Heart right ventricle (tissue), 16 donors: ENCODE measurements around the gene AP5Z1. TPM values are rescaled to one million over a fixed set of nuclear protein-coding genes. Genes with fewer than 3 reads are reported as not detected.

Experiments
- ATAC-seq, 8 donors: fragments of 200-7000 bp; cut with Tn5 transposase; one replicate each; pipeline ENCODE4 v1.9.1; 2020; ENCODE audit warnings: mild to moderate bottlenecking in 8 of 8, moderate library complexity in 8 of 8, moderate number of reproducible peaks in 1 of 8
- DNase-seq, 2 donors: peaks; one replicate each; pipeline ENCODE4 v3.0.0-alpha.2; 2020
- H3K27ac ChIP-seq, 10 donors: fragments of 200-600 bp; sonication (generic) in 2 of 10; one replicate each; pipeline versions ENCODE4 v1.5.0 to v1.8.0; 2020 to 2022; ENCODE audit warnings: mild to moderate bottlenecking in 3 of 10
- H3K27me3 ChIP-seq, 7 donors: fragments of 200-600 bp; one replicate each; pipeline ENCODE4 v1.8.0; 2021 to 2022; ENCODE audit warnings: mild to moderate bottlenecking in 2 of 7
- H3K36me3 ChIP-seq, 9 donors: fragments of 200-600 bp; sonication (generic) in 1 of 9; one replicate each; pipeline versions ENCODE4 v1.5.0 to v1.8.0; 2020 to 2022; ENCODE audit warnings: mild to moderate bottlenecking in 2 of 9
- H3K4me1 ChIP-seq, 9 donors: fragments of 200-600 bp; sonication (generic) in 1 of 9; one replicate each; pipeline versions ENCODE4 v1.5.0 to v1.8.0; 2020 to 2022; ENCODE audit warnings: mild to moderate bottlenecking in 4 of 9
- H3K4me3 ChIP-seq, 10 donors: fragments of 200-600 bp; sonication (generic) in 2 of 10; one replicate each; pipeline versions ENCODE4 v1.5.0 to v1.8.0; 2020 to 2022; ENCODE audit warnings: mild to moderate bottlenecking in 7 of 10, moderate library complexity in 2 of 10
- H3K9me3 ChIP-seq, 11 donors: fragments of 200-600 bp in 10 of 11; sonication (generic) in 2 of 11; one replicate each; pipeline versions ENCODE4 v1.5.0 to v1.8.0; 2013 to 2022; ENCODE audit warnings: mild to moderate bottlenecking in 2 of 11, control low read depth in 1 of 11, moderate library complexity in 1 of 11
- CTCF ChIP-seq, 9 donors: fragments of 200-600 bp; sonication (generic) in 2 of 9; IDR thresholded peaks; one replicate each; pipeline versions ENCODE4 v1.5.0 to v1.8.0; 2021 to 2022; ENCODE audit warnings: antibody characterized with exemption in 9 of 9, mild to moderate bottlenecking in 5 of 9, moderate library complexity in 1 of 9
- WGBS, 2 donors: extraction: QIAGEN DNeasy Blood & Tissue Kit; methylation state at CpG; one replicate each; pipeline ENCODE4 v1.1.7; 2013; ENCODE audit warnings: inconsistent platforms in 1 of 2; 5-methylcytosine and 5-hydroxymethylcytosine counted together
- intact Hi-C, 10 donors: fragments of 100-400 bp; cut with DNase I; formaldehyde crosslinking; loops; one replicate each; pipeline versions ENCODE4 v1.11.1 to v1.14.2; 2022
- polyA plus RNA-seq, 2 donors: library from polyadenylated mRNA; stranded (reverse); fragments of 200-250 nt; gene quantifications; one replicate each; pipeline ENCODE4 v1.2.3, GENCODE V29; 2013
- total RNA-seq, 10 donors: library from RNA; stranded (reverse); fragmentation: NEBNext Ultra II Directional in 3 of 10; extraction: Animal tissue kit (Norgen Biotek cat#: 25700) in 3 of 10; gene quantifications; one replicate each; pipeline versions ENCODE4 v1.2.1 to v1.2.4, GENCODE V29; 2021 to 2023
- donor health status: Arrhythmogenic right ventricular cardiomyopathy.
- donor health status: ischemic (EF 13 %, LVEDD 7.1; RV severe dilation, severe dysfunction).
- donor health status: healthy with polysubstance abuse.
- donor health status: DM: no; HTN: yes; CAD: no.
- donor health status: DM: no; HTN: no; CAD: no.
- donor health status: ischemic (EF 25% LVEDD 6.9; RV normal size, moderate dysfunction).
- donor health status: ischemic (EF 25% LVEDD 5.7; RV mildly dilated, moderate dysfunction).
- donor health status: healthy.
- donor health status: DM: yes; HTN: yes; CAD: no.
- donor health status: Ischemic cardiomyopathy.
- donor health status: ischemic (EF 35%, LVEDD 5.7; RV mildly dilated, moderate dysfunction).
- donor health status: nonischemic (EF 11% LVEDD 7.7; RV severe dilation, severe dysfunction).
- donor health status: DM: yes; HTN: yes; CAD: no.
- donor health status: PGD.
- donor health status: ischemic (EF 29% LVEDD 5.4; RV normal size, mild dysfunction).
- donor health status: nonischemic (EF 23%, LVEDD 6.1; RV moderate dilation, normal function).

The AP5Z1 gene
- total and polyA plus RNA-seq, 12 donors = 8.5 to 30.9 (median 12.7) TPM

GRCh38 chr7:4738711-4739527 lies 36.5 kb upstream of the AP5Z1 start:
- peak overlapping the region; percentile 25 to 85 (median 79) for H3K27ac ChIP-seq
- WGBS, 2 donors = 22 to 29% methylated on average over 23 of the region's 23 CpGs
- H3K4me1 ChIP-seq = peaks cover 2 to 68% (median 48%) of the 10 kb centered on the region in 9 donors
- DNase-seq (peak in 1 of 2 donors; percentile 59), ATAC-seq (peak; percentile 35 to 76 (median 66))
- peaks cover 0 to 34% (median 22%) of the 10 kb centered on the region in 9 donors for H3K36me3 ChIP-seq
- H3K9me3 ChIP-seq = no peaks in the 10 kb centered on the region
- TF ChIP-seq CTCF (IDR thresholded peaks at IDR 0.05) = peak in 3 of 9 donors; percentile 10 to 35 (median 17)
- H3K4me3 ChIP-seq = peak overlapping the region in 9 of 10 donors; percentile 2 to 49 (median 32)
- intact Hi-C loops = loop anchor here in 1 of 10 donors (5.0 kb wide), 1 partner anchor 57 kb away; the partner anchor contains the start of gene FOXK1
- no peaks in the 10 kb centered on the region for H3K27me3 ChIP-seq

- TF ChIP-seq CTCF (IDR thresholded peaks at IDR 0.05) = peak; percentile 21 to 73 (median 56)
- Histone ChIP-seq H3K9me3 (no peaks in the 10 kb centered on the region), H3K4me1 (peaks cover 8 to 68% (median 48%) of the 10 kb centered on the region in 9 donors), H3K36me3 (peaks cover 0 to 34% (median 22%) of the 10 kb centered on the region in 9 donors), H3K4me3 (peak overlapping the region in 9 of 10 donors; percentile 2 to 49 (median 32)), H3K27ac (peak overlapping the region in 9 of 10 donors; percentile 49 to 85 (median 80)), H3K27me3 (no peaks in the 10 kb centered on the region)
- intact Hi-C loops = loop anchor here in 1 of 10 donors (5.0 kb wide), 1 partner anchor 57 kb away; the partner anchor contains the start of gene FOXK1
- DNase-seq (peak; percentile 49 to 54), ATAC-seq (peak; percentile 43 to 77 (median 69))
- WGBS, 2 donors = 7 to 9% methylated on average over 16 of the region's 16 CpGs
These were observed 35.9 kb upstream of the AP5Z1 start for GRCh38 chr7:4739528-4739992.

- intact Hi-C loops = loop anchor here in 3 of 10 donors (5.0 to 10.0 kb wide), 3 partner anchors 33 to 58 kb away; partner anchors contain the start of gene FOXK1 (in 2 of the 3)
- no peaks in the 10 kb centered on the region for H3K27me3 ChIP-seq
- peaks cover 0 to 34% (median 22%) of the 10 kb centered on the region in 9 donors for H3K36me3 ChIP-seq
- H3K27ac ChIP-seq = no peak overlapping the region
- H3K9me3 ChIP-seq = no peaks in the 10 kb centered on the region
- ATAC-seq = no peak
- DNase-seq = no peak
- no peak overlapping the region for H3K4me3 ChIP-seq
- TF ChIP-seq CTCF (IDR thresholded peaks at IDR 0.05) = no peak
- 94% methylated on average over 22 of the region's 22 CpGs for WGBS, 2 donors
- peaks cover 13 to 68% (median 50%) of the 10 kb centered on the region in 9 donors for H3K4me1 ChIP-seq
These were observed 34.6 kb upstream of the AP5Z1 start for GRCh38 chr7:4740796-4741195.

GRCh38 chr7:4742051-4742573 lies 33.3 kb upstream of the AP5Z1 start:
- no peak for DNase-seq
- TF ChIP-seq CTCF (IDR thresholded peaks at IDR 0.05) = no peak
- Histone ChIP-seq H3K27ac (no peak overlapping the region), H3K36me3 (peaks cover 0 to 34% (median 22%) of the 10 kb centered on the region in 9 donors), H3K27me3 (no peaks in the 10 kb centered on the region), H3K4me1 (peaks cover 13 to 75% (median 61%) of the 10 kb centered on the region in 9 donors), H3K4me3 (no peak overlapping the region), H3K9me3 (no peaks in the 10 kb centered on the region)
- WGBS, 2 donors = 95% methylated on average over 23 of the region's 23 CpGs
- ATAC-seq = no peak
- intact Hi-C loops = loop anchor here in 3 of 10 donors (5.0 to 10.0 kb wide), 3 partner anchors 35 to 60 kb away; partner anchors contain the start of gene FOXK1 (in 2 of the 3)
